ENCODE data around the gene FOXM1.

FOXM1 gene

GRCh38 chr12:2877047-2877952 is at the start of gene FOXM1, which contains the start of gene RHNO1:
Gene FOXM1, minus strand, starts transcription at chr12:2877174. Its CDS starts 2,696 bp downstream, at chr12:2874478.
Gene RHNO1, plus strand, starts transcription at chr12:2877223. Its CDS starts 8,144 bp downstream, at chr12:2885367.
- no peak for DNase-seq

GRCh38 chr12:2925322-2925995 is 48.5 kb upstream of the FOXM1 start:
- DNase-seq: no peak

GRCh38 chr12:2924019-2924418 is 47.0 kb upstream of the FOXM1 start:
- DNase-seq: no peak

GRCh38 chr12:2923057-2923456 is 46.1 kb upstream of the FOXM1 start:
- DNase-seq: no peak

GRCh38 chr12:2922329-2922728 is 45.4 kb upstream of the FOXM1 start:
- no peak for DNase-seq

GRCh38 chr12:2919249-2919648 is 42.3 kb upstream of the FOXM1 start:
- no peak for DNase-seq

- DNase-seq: no peak
Measured at GRCh38 chr12:2912216-2912575, 35.2 kb upstream of the FOXM1 start.

- DNase-seq: no peak
Measured at GRCh38 chr12:2904260-2904659, 27.3 kb upstream of the FOXM1 start.

GRCh38 chr12:2902272-2902880 is 25.4 kb upstream of the FOXM1 start:
- DNase-seq: no peak

- DNase-seq: no peak
Measured at GRCh38 chr12:2900642-2901041, 23.7 kb upstream of the FOXM1 start.

GRCh38 chr12:2897418-2897817 is 20.4 kb upstream of the FOXM1 start:
- no peak for DNase-seq

- DNase-seq: no peak
Measured at GRCh38 chr12:2895511-2895910, 18.5 kb upstream of the FOXM1 start.

- no peak for DNase-seq
Measured at GRCh38 chr12:2895051-2895451, 18.1 kb upstream of the FOXM1 start.

- DNase-seq: no peak
Measured at GRCh38 chr12:2893007-2893406, 16.0 kb upstream of the FOXM1 start.

GRCh38 chr12:2892246-2892645 is 15.3 kb upstream of the FOXM1 start:
- DNase-seq: no peak

GRCh38 chr12:2891240-2892053 is 14.5 kb upstream of the FOXM1 start:
- no peak for DNase-seq

- peak; percentile 60 for DNase-seq
Measured at GRCh38 chr12:2890388-2891239, 13.6 kb upstream of the FOXM1 start, which contains the start of gene TULP3. Gene TULP3, plus strand, starts transcription at chr12:2890891. Its CDS starts 57 bp downstream, at chr12:2890948.

GRCh38 chr12:2890001-2890387 is 13.0 kb upstream of the FOXM1 start:
- no peak for DNase-seq

GRCh38 chr12:2886768-2887450 is 9.9 kb upstream of the FOXM1 start:
- DNase-seq: no peak

GRCh38 chr12:2884810-2885209 is 7.8 kb upstream of the FOXM1 start:
- DNase-seq: no peak

- DNase-seq: no peak
Measured at GRCh38 chr12:2879853-2880252, 2.9 kb upstream of the FOXM1 start.

Data from cortex of kidney (tissue), 1 donor.